Measurements from ENCODE around the gene UGGT1. TPM values are rescaled to one million over a fixed set of nuclear protein-coding genes. Genes with fewer than 3 reads are reported as not detected.
A peak's percentile ranks its signal among the peaks of the same experiment; 100 is the strongest.

The UGGT1 gene
- polyA plus RNA-seq, 2 of the 4 experiments (the other 2 are of a cell fraction): 24.2 to 56.4 TPM

- no peak for TF ChIP-seq POLR2AphosphoS2 (conservative IDR thresholded peaks at IDR 0.05; ENCODE audit: low read length)
- no peak for TF ChIP-seq USF2 (IDR thresholded peaks at IDR 0.05)
- no peak for TF ChIP-seq JUNB (IDR thresholded peaks at IDR 0.05)
- no peak for TF ChIP-seq CEBPB (IDR thresholded peaks at IDR 0.05)
- TF ChIP-seq NFE2L2 (conservative IDR thresholded peaks at IDR 0.05; ENCODE audit: low read length): no peak
- no peak for TF ChIP-seq FOXS1 (CRISPR knock-in tag; IDR thresholded peaks at IDR 0.05)
- no peak for TF ChIP-seq CHD2 (IDR thresholded peaks at IDR 0.05; ENCODE audit: low read length, partially characterized antibody)
- no peak for TF ChIP-seq ZSCAN20 (CRISPR knock-in tag; IDR thresholded peaks at IDR 0.05)
These were observed 89.0 kb downstream of the UGGT1 start (continued) for GRCh38 chr2:128180031-128180430.

GRCh38 chr2:128185576-128185975 is 94.6 kb downstream of the UGGT1 start:
- POLR2A ChIA-PET: no interaction called here
- FAIRE-seq: no peak

GRCh38 chr2:128187032-128187654 is 96.1 kb downstream of the UGGT1 start:
- 94% methylated on average over 9 of the region's 9 CpGs for WGBS (ENCODE audit: missing lambda C conversion rate)
- H3K4me2 ChIP-seq: peak overlapping the region; percentile 27; the same call in 2 of the 3 replicates
- TF ChIP-seq NFE2L2 (conservative IDR thresholded peaks at IDR 0.05; ENCODE audit: low read length) (peak; percentile 93), MAFK (IDR thresholded peaks at IDR 0.05; ENCODE audit: partially characterized antibody) (peak; percentile 92), POLR2AphosphoS2 (conservative IDR thresholded peaks at IDR 0.05; ENCODE audit: low read length) (no peak), FOSL2 (IDR thresholded peaks at IDR 0.05) (no peak), FOSL2 (CRISPR knock-in tag; IDR thresholded peaks at IDR 0.05) (peak; percentile 13; the same call in 1 of the 2 replicates), RFX5 (IDR thresholded peaks at IDR 0.05) (no peak), USF2 (IDR thresholded peaks at IDR 0.05) (no peak)
- H3K4me3 ChIP-seq: no peak overlapping the region
- FAIRE-seq (no peak), DNase-seq (ENCODE audit: low read depth in 1 of 2, low spot score in 1 of 2) (peak in 1 of 2 experiments; percentile 33), ATAC-seq (no peak)
- peak overlapping the region; percentile 63 to 79 for H3K27ac ChIP-seq
- peaks cover 13% of the 10 kb centered on the region for H3K4me1 ChIP-seq
- POLR2A ChIA-PET: no interaction called here
- CTCF ChIA-PET: no interaction called here
- H3K9me3 ChIP-seq: no peaks in the 10 kb centered on the region

More at GRCh38 chr2:128185576-128185975, 94.6 kb downstream of the UGGT1 start:
- H3K4me1 ChIP-seq: peaks cover 13% of the 10 kb centered on the region
- WGBS (ENCODE audit: missing lambda C conversion rate): 97% methylated on average over 6 of the region's 6 CpGs
- CTCF ChIA-PET: no interaction called here
- no peaks in the 10 kb centered on the region for H3K9me3 ChIP-seq
- no peak overlapping the region for H3K4me3 ChIP-seq
- TF ChIP-seq NFE2L2 (conservative IDR thresholded peaks at IDR 0.05; ENCODE audit: low read length) (no peak), NR3C1 (IDR thresholded peaks at IDR 0.05) (no peak), ZNF302 (CRISPR knock-in tag; IDR thresholded peaks at IDR 0.05) (no peak)
- H3K4me2 ChIP-seq: no peak overlapping the region
- no peak overlapping the region for H3K27ac ChIP-seq
- DNase-seq (ENCODE audit: low read depth in 1 of 2, low spot score in 1 of 2): no peak
- ATAC-seq: no peak

GRCh38 chr2:128195435-128195984 is 104.5 kb downstream of the UGGT1 start:
- Histone ChIP-seq H3K4me2 (no peak overlapping the region), H3K4me1 (no peaks in the 10 kb centered on the region), H3K27ac (no peak overlapping the region), H3K9me3 (no peaks in the 10 kb centered on the region), H3K4me3 (no peak overlapping the region)
- WGBS (ENCODE audit: missing lambda C conversion rate): 83% methylated on average over 6 of the region's 6 CpGs
- FAIRE-seq (no peak), DNase-seq (ENCODE audit: low read depth in 1 of 2, low spot score in 1 of 2) (no peak), ATAC-seq (no peak)
- TF ChIP-seq CBX2 (IDR thresholded peaks at IDR 0.05; ENCODE audit: borderline replicate concordance, low read depth): no peak
- TF ChIP-seq ZSCAN20 (CRISPR knock-in tag; IDR thresholded peaks at IDR 0.05): no peak
- no peak for TF ChIP-seq BHLHE40 (IDR thresholded peaks at IDR 0.05; ENCODE audit: low read depth, low read length)
- ChIA-PET CTCF (interaction anchor here (0.6 kb wide), 1 partner anchor 1923 kb away, joined by 5 read pairs; no protein-coding TSS in a partner anchor), POLR2A (no interaction called here)

GRCh38 chr2:128196026-128196425 is 105.0 kb downstream of the UGGT1 start:
- TF ChIP-seq HDAC2 (IDR thresholded peaks at IDR 0.05) (no peak), MYC (IDR thresholded peaks at IDR 0.05; ENCODE audit: borderline replicate concordance, low read length) (no peak), EHF (CRISPR knock-in tag; IDR thresholded peaks at IDR 0.05) (no peak), RCOR1 (IDR thresholded peaks at IDR 0.05; ENCODE audit: low read depth, low read length) (no peak), SMC3 (IDR thresholded peaks at IDR 0.05) (no peak), HOXA7 (CRISPR knock-in tag; IDR thresholded peaks at IDR 0.05) (no peak), CTCF (IDR thresholded peaks at IDR 0.05) (no peak), CHD2 (IDR thresholded peaks at IDR 0.05; ENCODE audit: low read length, partially characterized antibody) (no peak), EP300 (IDR thresholded peaks at IDR 0.05) (no peak), ZNF302 (CRISPR knock-in tag; IDR thresholded peaks at IDR 0.05) (no peak), CEBPB (IDR thresholded peaks at IDR 0.05) (no peak), NR3C1 (IDR thresholded peaks at IDR 0.05) (no peak), TP53 (CRISPR knock-in tag; IDR thresholded peaks at IDR 0.05) (no peak)
- DNase-seq (ENCODE audit: low read depth in 1 of 2, low spot score in 1 of 2) (no peak), ATAC-seq (peak in 1 of 2 experiments; percentile 19; a peak in 1 of 6 replicates), FAIRE-seq (no peak)
- POLR2A ChIA-PET: no interaction called here
- 94% methylated on average over 4 of the region's 5 CpGs for WGBS (ENCODE audit: missing lambda C conversion rate)
- CTCF ChIA-PET: interaction anchor here (0.6 kb wide), 1 partner anchor 1923 kb away, joined by 5 read pairs; no protein-coding TSS in a partner anchor
- Histone ChIP-seq H3K4me3 (no peak overlapping the region), H3K27ac (no peak overlapping the region), H3K4me2 (no peak overlapping the region), H3K4me1 (no peaks in the 10 kb centered on the region), H3K9me3 (no peaks in the 10 kb centered on the region)

Data from A549 (cell line).